ENCODE results near the gene HRH4. TPM values are rescaled to one million over a fixed set of nuclear protein-coding genes. Genes with fewer than 3 reads are reported as not detected.

The HRH4 gene
- total and polyA plus RNA-seq, 2 donors (not counting 3 experiments of a cell fraction or from before 2014, with no cell fraction given) = 0.03 TPM; not detected in 1

DNA sequence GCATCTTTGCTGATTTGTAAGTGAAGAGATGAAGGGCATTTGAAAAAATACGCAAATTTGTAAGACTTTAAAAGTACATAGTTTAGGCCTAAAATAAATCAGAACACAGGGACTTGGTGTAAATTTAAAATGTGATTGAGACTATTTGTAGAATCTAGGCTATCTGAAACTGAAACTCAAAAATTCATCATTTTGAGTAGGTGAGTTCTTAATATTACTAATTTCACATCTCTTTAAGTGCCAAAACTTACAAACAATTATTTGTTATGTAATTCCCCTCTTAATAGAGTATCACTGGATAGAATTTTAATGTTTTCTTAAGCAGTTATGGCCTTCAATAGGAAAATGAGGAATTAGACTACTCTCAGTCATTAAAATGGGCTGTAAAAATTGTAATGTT is 14.0 kb upstream of the HRH4 start:
- Histone ChIP-seq H3K9ac (replicated peaks; ENCODE audit: extremely low read depth, insufficient read depth, low read length) (no peak overlapping the region), H4K20me1 (replicated peaks; ENCODE audit: control insufficient read depth, extremely low read depth, insufficient read depth, low read length) (no peaks in the 10 kb centered on the region), H2AFZ (ENCODE audit: low read depth, low read length) (no peak overlapping the region), H3K36me3 (ENCODE audit: control insufficient read depth in 2 of 2, extremely low read depth in 1 of 2, insufficient read depth in 2 of 2, low read length in 2 of 2) (peaks cover 6 to 12% of the 10 kb centered on the region in 2 experiments), H3K79me2 (ENCODE audit: control insufficient read depth, insufficient read depth, low read length) (no peaks in the 10 kb centered on the region), H3K27me3 (ENCODE audit: control insufficient read depth in 2 of 2, insufficient read depth in 2 of 2, low read length in 2 of 2) (no peaks in the 10 kb centered on the region), H3K4me3 (replicated peaks in 1 of 3; ENCODE audit: insufficient read depth in 1 of 3, low read depth in 1 of 3, low read length in 3 of 3) (no peak overlapping the region), H3K9me1 (replicated peaks; ENCODE audit: control insufficient read depth, extremely low read depth, insufficient read depth, low read length) (no peaks in the 10 kb centered on the region), H3K4me2 (ENCODE audit: insufficient read depth, low read length) (no peak overlapping the region), H3K9me3 (replicated peaks; ENCODE audit: control insufficient read depth, insufficient read depth, low read length) (no peaks in the 10 kb centered on the region), H3K27ac (ENCODE audit: insufficient read depth, low read depth, low read length) (no peak overlapping the region), H3K4me1 (ENCODE audit: control insufficient read depth, extremely low read depth, insufficient read depth, low read length) (no peaks in the 10 kb centered on the region)
- intact Hi-C loops (cut with micrococcal nuclease) (no loop called here), dilution Hi-C loops (cut with MboI; ENCODE audit: extremely low pct_ligation_motif_present, low sequenced_read_pairs) (no loop called here)
- ChIA-PET POLR2A (no interaction called here), CTCF (interaction anchor here (0.8 to 2.2 kb wide), 7 partner anchors 12 to 87 kb away, joined by 3 to 13 read pairs (median 3); partner anchors contain the start of genes HRH4 and OSBPL1A)
- no TSS peak for BruUV-seq (replicated peaks)
- TF ChIP-seq GATA2 (IDR thresholded peaks at IDR 0.05; ENCODE audit: insufficient read depth, insufficient read length, low read depth, low read length) = no peak
- no peak for TF ChIP-seq POLR2AphosphoS5 (IDR thresholded peaks at IDR 0.05; ENCODE audit: insufficient read depth, low read depth, low read length)
- TF ChIP-seq, protein P1, sequence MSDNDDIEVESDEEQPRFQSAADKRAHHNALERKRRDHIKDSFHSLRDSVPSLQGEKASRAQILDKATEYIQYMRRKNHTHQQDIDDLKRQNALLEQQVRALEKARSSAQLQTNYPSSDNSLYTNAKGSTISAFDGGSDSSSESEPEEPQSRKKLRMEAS (IDR thresholded peaks at IDR 0.05; ENCODE audit: insufficient read depth, insufficient read length) = no peak
- TF ChIP-seq FOS (IDR thresholded peaks at IDR 0.05; ENCODE audit: borderline replicate concordance, insufficient read depth, low read length) = no peak
- TF ChIP-seq MYC (IDR thresholded peaks at IDR 0.05; ENCODE audit: low read depth, low read length) = no peak
- TF ChIP-seq POLR2A (IDR thresholded peaks at IDR 0.05; ENCODE audit: low read depth, low read length) = no peak
- no peak for TF ChIP-seq JUN (IDR thresholded peaks at IDR 0.05; ENCODE audit: borderline replicate concordance, insufficient read depth, insufficient read length, low read depth)
- TF ChIP-seq, protein P2, sequence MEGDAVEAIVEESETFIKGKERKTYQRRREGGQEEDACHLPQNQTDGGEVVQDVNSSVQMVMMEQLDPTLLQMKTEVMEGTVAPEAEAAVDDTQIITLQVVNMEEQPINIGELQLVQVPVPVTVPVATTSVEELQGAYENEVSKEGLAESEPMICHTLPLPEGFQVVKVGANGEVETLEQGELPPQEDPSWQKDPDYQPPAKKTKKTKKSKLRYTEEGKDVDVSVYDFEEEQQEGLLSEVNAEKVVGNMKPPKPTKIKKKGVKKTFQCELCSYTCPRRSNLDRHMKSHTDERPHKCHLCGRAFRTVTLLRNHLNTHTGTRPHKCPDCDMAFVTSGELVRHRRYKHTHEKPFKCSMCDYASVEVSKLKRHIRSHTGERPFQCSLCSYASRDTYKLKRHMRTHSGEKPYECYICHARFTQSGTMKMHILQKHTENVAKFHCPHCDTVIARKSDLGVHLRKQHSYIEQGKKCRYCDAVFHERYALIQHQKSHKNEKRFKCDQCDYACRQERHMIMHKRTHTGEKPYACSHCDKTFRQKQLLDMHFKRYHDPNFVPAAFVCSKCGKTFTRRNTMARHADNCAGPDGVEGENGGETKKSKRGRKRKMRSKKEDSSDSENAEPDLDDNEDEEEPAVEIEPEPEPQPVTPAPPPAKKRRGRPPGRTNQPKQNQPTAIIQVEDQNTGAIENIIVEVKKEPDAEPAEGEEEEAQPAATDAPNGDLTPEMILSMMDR (IDR thresholded peaks at IDR 0.05; ENCODE audit: extremely low read depth in 1 of 2, insufficient read depth in 1 of 2, low read depth in 1 of 2, low read length in 2 of 2) = no peak
- TF ChIP-seq EZH2 (IDR thresholded peaks at IDR 0.05; ENCODE audit: borderline replicate concordance, low read depth, low read length, severe bottlenecking) = no peak
- FAIRE-seq = no peak
- no peak for DNase-seq (ENCODE audit: low read depth, low spot score)
